ENCODE measurements around the gene MAP7D3. TPM values are rescaled to one million over a fixed set of nuclear protein-coding genes. Genes with fewer than 3 reads are reported as not detected.

MAP7D3 gene
- polyA plus RNA-seq, 1 donor from 2014 or later: 0.68 TPM

- H2AFZ ChIP-seq (ENCODE audit: low read depth, low read length): no peak overlapping the region
- no peak overlapping the region for H3K4me2 ChIP-seq (ENCODE audit: low read length)
- TF ChIP-seq SMC3 (conservative IDR thresholded peaks at IDR 0.05; ENCODE audit: poor library complexity) (no peak), RAD21 (conservative IDR thresholded peaks at IDR 0.05) (no peak), REST (IDR thresholded peaks at IDR 0.05; ENCODE audit: borderline replicate concordance) (no peak), EP300 (conservative IDR thresholded peaks at IDR 0.05; ENCODE audit: poor library complexity, severe bottlenecking) (no peak), CTCF (IDR thresholded peaks at IDR 0.05; ENCODE audit: poor library complexity, severe bottlenecking) (no peak), POLR2AphosphoS5 (IDR thresholded peaks at IDR 0.05) (no peak), EZH2 (IDR thresholded peaks at IDR 0.05; ENCODE audit: borderline replicate concordance, insufficient read depth, low read length, poor library complexity, severe bottlenecking) (no peak), MXI1 (conservative IDR thresholded peaks at IDR 0.05; ENCODE audit: poor library complexity, severe bottlenecking) (no peak), TAF1 (IDR thresholded peaks at IDR 0.05; ENCODE audit: low read depth) (no peak)
- no peaks in the 10 kb centered on the region for H3K9me3 ChIP-seq (ENCODE audit: low read length)
- H3K27ac ChIP-seq (ENCODE audit: low read length): no peak overlapping the region
- no peaks in the 10 kb centered on the region for H3K36me3 ChIP-seq (ENCODE audit: insufficient read depth, low read length)
- H3K9me2 ChIP-seq (ENCODE audit: insufficient read depth, low read length): no peaks in the 10 kb centered on the region
- H3K9ac ChIP-seq (ENCODE audit: low read length): no peak overlapping the region
- H4K20me1 ChIP-seq (ENCODE audit: insufficient read depth): no peaks in the 10 kb centered on the region
- H3K79me2 ChIP-seq (replicated peaks; ENCODE audit: insufficient read depth, low read length): no peaks in the 10 kb centered on the region
- H3K4me3 ChIP-seq (ENCODE audit: low read length): no peak overlapping the region
- no peaks in the 10 kb centered on the region for H3F3A ChIP-seq (ENCODE audit: insufficient read depth, low read length, poor library complexity, severe bottlenecking)
- no peaks in the 10 kb centered on the region for H3K27me3 ChIP-seq (ENCODE audit: insufficient read depth, low read depth, low read length)
Observed at GRCh38 chrX:136214551-136214950, 36.6 kb downstream of the MAP7D3 start.

DNA sequence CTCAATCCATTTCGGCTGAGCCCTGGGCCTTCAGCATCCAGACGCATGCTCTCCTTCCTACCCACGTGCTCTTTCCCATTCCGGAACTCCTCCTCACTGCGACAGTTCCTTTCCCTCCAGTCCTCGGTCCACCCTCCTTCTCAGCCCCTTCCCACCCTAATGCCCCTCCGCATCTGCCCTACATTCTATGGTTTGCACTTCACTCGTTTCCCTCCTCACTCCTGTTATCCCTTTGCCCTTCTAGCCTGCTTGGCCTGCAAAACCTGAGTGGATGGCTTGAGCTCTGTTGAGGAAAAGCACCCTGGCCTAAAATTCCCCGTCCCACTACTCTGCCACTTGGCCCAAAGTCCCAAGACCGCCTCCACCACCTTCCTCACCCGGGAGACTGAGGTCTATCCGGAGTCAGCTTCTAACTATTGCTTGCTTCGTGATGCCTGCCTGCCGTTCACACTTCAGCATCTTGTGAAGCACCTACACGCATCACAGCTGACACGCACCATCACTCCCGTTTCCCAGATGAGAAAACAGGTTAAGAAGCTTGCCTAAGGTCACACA lies 38.6 kb downstream of the MAP7D3 start:
- Histone ChIP-seq H3K9me2 (ENCODE audit: insufficient read depth, low read length) (no peaks in the 10 kb centered on the region), H3K36me3 (ENCODE audit: insufficient read depth, low read length) (no peaks in the 10 kb centered on the region), H3K79me2 (replicated peaks; ENCODE audit: insufficient read depth, low read length) (no peaks in the 10 kb centered on the region), H3K9me3 (ENCODE audit: low read length) (no peaks in the 10 kb centered on the region), H3F3A (ENCODE audit: insufficient read depth, low read length, poor library complexity, severe bottlenecking) (no peaks in the 10 kb centered on the region), H3K9ac (ENCODE audit: low read length) (no peak overlapping the region), H3K27ac (ENCODE audit: low read length) (no peak overlapping the region), H3K27me3 (ENCODE audit: insufficient read depth, low read depth, low read length) (no peaks in the 10 kb centered on the region), H2AFZ (ENCODE audit: low read depth, low read length) (no peak overlapping the region), H3K4me3 (ENCODE audit: low read length) (no peak overlapping the region), H3K4me2 (ENCODE audit: low read length) (no peak overlapping the region), H4K20me1 (ENCODE audit: insufficient read depth) (no peaks in the 10 kb centered on the region)
- TF ChIP-seq TAF1 (IDR thresholded peaks at IDR 0.05; ENCODE audit: low read depth) (no peak), MXI1 (conservative IDR thresholded peaks at IDR 0.05; ENCODE audit: poor library complexity, severe bottlenecking) (no peak)

Data from neural cell (in vitro differentiated cells).